Panc1 (cell line): ENCODE measurements around the gene NDUFAF5.

ENCODE experiments used
- CTCF ChIP-seq: fragments of 450-650 bp; IDR thresholded peaks from 2 replicates; pipeline ENCODE4 v1.5.1; 2017; ENCODE audit warnings: mild to moderate bottlenecking
- POLR2AphosphoS5 ChIP-seq: IDR thresholded peaks from 2 replicates; pipeline ENCODE4 v1.6.1; 2012; ENCODE audit warnings: mild to moderate bottlenecking, low read depth, low read length, moderate library complexity
- REST ChIP-seq, 2 experiments: IDR thresholded peaks; 2 replicates each; pipeline ENCODE4 v1.6.1; 2011 to 2012; ENCODE audit warnings: low read depth in 2 of 2, control low read depth in 1 of 2, low read length in 1 of 2, mild to moderate bottlenecking in 1 of 2, moderate library complexity in 1 of 2; ENCODE audit not compliant: insufficient read depth in 1 of 2
- SIN3A ChIP-seq: IDR thresholded peaks from 2 replicates; pipeline ENCODE4 v1.6.1; 2012; ENCODE audit warnings: low read depth, mild to moderate bottlenecking, low read length, moderate library complexity, borderline replicate concordance; ENCODE audit not compliant: insufficient read depth
- TCF7L2 ChIP-seq: IDR thresholded peaks from 2 replicates; pipeline ENCODE4 v1.6.1; 2011; ENCODE audit warnings: mild to moderate bottlenecking, low read depth, low read length, inconsistent platforms

- TF ChIP-seq CTCF (no peak), REST (IDR thresholded peaks at IDR 0.05; ENCODE audit: insufficient read depth in 1 of 2, low read depth in 2 of 2, low read length in 1 of 2) (no peak), POLR2AphosphoS5 (no peak), SIN3A (no peak), TCF7L2 (no peak)
Measured at GRCh38 chr20:13821876-13822275, 37.0 kb downstream of the NDUFAF5 start.
